H1 (cell line): ENCODE measurements around the gene CACNA1C. TPM values are rescaled to one million over a fixed set of nuclear protein-coding genes. Genes with fewer than 3 reads are reported as not detected.

ENCODE experiments used
- CTCF ChIA-PET: fragments of 300-600 bp; sonication (Branson Sonifier 250); formaldehyde crosslinking; loops from one replicate; lab custom pipeline; 2021; ENCODE audit not compliant: partially characterized antibody; lab: Charles Lee
- POLR2A ChIA-PET: fragments of 300-600 bp; sonication (Branson Sonifier 250); formaldehyde crosslinking; loops from one replicate; lab custom pipeline; 2021; ENCODE audit warnings: inconsistent platforms; ENCODE audit not compliant: partially characterized antibody; lab: Charles Lee
- DNase-seq, 2 experiments: peaks; one replicate each; pipeline versions ENCODE4 v3.0.0 to v3.0.0-alpha.2; 2010 to 2022; ENCODE audit warnings: low spot score in 2 of 2, low read depth in 1 of 2, mixed read lengths in 1 of 2
- FAIRE-seq: peaks from 2 replicates; lab custom pipeline; 2011; peaks lifted over from hg19 to GRCh38; lab: Jason Lieb, UNC
- H2AFZ ChIP-seq: 2 replicates; pipeline ENCODE4 v1.8.1; 2012; ENCODE audit warnings: low read length, inconsistent platforms
- H2AK5ac ChIP-seq: 2 replicates; pipeline ENCODE4 v1.6.1; 2013; ENCODE audit warnings: low read depth, low read length
- H2BK120ac ChIP-seq: replicated peaks from 2 replicates; pipeline ENCODE3; 2013; ENCODE audit warnings: low read depth, low read length, inconsistent platforms
- H2BK12ac ChIP-seq: 2 replicates; pipeline ENCODE4 v1.6.1; 2013; ENCODE audit warnings: low read depth, low read length
- H2BK15ac ChIP-seq: 2 replicates; pipeline ENCODE4 v1.6.1; 2013; ENCODE audit warnings: low read length
- H2BK20ac ChIP-seq: 2 replicates; pipeline ENCODE4 v1.6.1; 2013; ENCODE audit warnings: low read length
- H2BK5ac ChIP-seq: 2 replicates; pipeline ENCODE4 v1.6.1; 2013; ENCODE audit warnings: low read depth, low read length
- H3K14ac ChIP-seq: 2 replicates; pipeline ENCODE4 v1.6.1; 2013; ENCODE audit warnings: inconsistent platforms; ENCODE audit not compliant: insufficient read length
- H3K18ac ChIP-seq: 2 replicates; pipeline ENCODE4 v1.6.1; 2013; ENCODE audit warnings: low read length; ENCODE audit errors: extremely low read depth
- H3K23ac ChIP-seq: 2 replicates; pipeline ENCODE4 v1.6.1; 2013; ENCODE audit warnings: inconsistent platforms; ENCODE audit not compliant: insufficient read length
- H3K23me2 ChIP-seq: 2 replicates; pipeline ENCODE4 v1.6.1; 2013; ENCODE audit warnings: low read depth, low read length
- H3K27ac ChIP-seq: 2 replicates; pipeline ENCODE4 v1.6.1; 2011; ENCODE audit warnings: low read depth, low read length, inconsistent platforms
- H3K27me3 ChIP-seq, 4 experiments: replicated peaks in 1 of 4; 1 replicate in 1 of 4; 2 replicates in 3 of 4; pipeline versions ENCODE4 v1.6.1 to v1.8.1; 2011 to 2013; ENCODE audit warnings: low read length in 3 of 4, mild to moderate bottlenecking in 3 of 4, inconsistent platforms in 2 of 4, mixed read lengths in 2 of 4, moderate library complexity in 1 of 4; ENCODE audit not compliant: control insufficient read depth in 3 of 4, insufficient read depth in 3 of 4; ENCODE audit errors: extremely low read depth in 1 of 4
- H3K36me3 ChIP-seq, 4 experiments: 2 replicates each; pipeline versions ENCODE4 v1.6.1 to v1.8.1; 2011 to 2013; ENCODE audit warnings: mild to moderate bottlenecking in 4 of 4, low read length in 3 of 4, moderate library complexity in 2 of 4, control low read depth in 1 of 4, inconsistent platforms in 1 of 4; ENCODE audit not compliant: insufficient read depth in 4 of 4, control insufficient read depth in 2 of 4
- H3K4ac ChIP-seq: replicated peaks from 2 replicates; pipeline ENCODE3; 2013; ENCODE audit warnings: low read length, low read depth, mixed read lengths, inconsistent platforms; ENCODE audit not compliant: insufficient read length
- H3K4me1 ChIP-seq, 4 experiments: replicated peaks in 1 of 4; 1 replicate in 1 of 4; 2 replicates in 3 of 4; pipeline versions ENCODE4 v1.6.1 to v1.8.1; 2011 to 2013; ENCODE audit warnings: low read length in 3 of 4, inconsistent platforms in 2 of 4, mixed read lengths in 1 of 4; ENCODE audit not compliant: insufficient read depth in 4 of 4, control insufficient read depth in 3 of 4
- H3K4me2 ChIP-seq, 2 experiments: 2 replicates each; pipeline versions ENCODE4 v1.6.1 to v1.8.1; 2011 to 2013; ENCODE audit warnings: low read depth in 2 of 2, low read length in 2 of 2, control low read depth in 1 of 2, inconsistent platforms in 1 of 2, mild to moderate bottlenecking in 1 of 2; ENCODE audit not compliant: insufficient read depth in 1 of 2
- H3K4me3 ChIP-seq, 4 experiments: fragments of 200-600, 300-600 bp in 1 of 4; sonication (generic), shearing (Covaris generic), sonication (Bioruptor Twin) in 1 of 4; 2 replicates each; pipeline versions ENCODE4 v1.5.1 to v1.8.1; 2011 to 2016; ENCODE audit warnings: low read length in 4 of 4, low read depth in 3 of 4, control low read depth in 2 of 4, inconsistent platforms in 2 of 4, mild to moderate bottlenecking in 2 of 4, mixed read lengths in 1 of 4, moderate library complexity in 1 of 4; ENCODE audit not compliant: insufficient read depth in 2 of 4; ENCODE audit errors: extremely low read depth in 1 of 4
- H3K56ac ChIP-seq: replicated peaks from 2 replicates; pipeline ENCODE3; 2013; ENCODE audit warnings: low read depth, mild to moderate bottlenecking, mixed read lengths, low read length, inconsistent platforms; ENCODE audit not compliant: insufficient read length
- H3K79me1 ChIP-seq: 2 replicates; pipeline ENCODE4 v1.6.1; 2013; ENCODE audit warnings: low read depth, low read length, control low read depth
- H3K79me2 ChIP-seq, 2 experiments: 2 replicates each; pipeline versions ENCODE4 v1.6.1 to v1.8.1; 2012 to 2013; ENCODE audit warnings: low read length in 2 of 2, mild to moderate bottlenecking in 2 of 2, inconsistent platforms in 1 of 2; ENCODE audit not compliant: insufficient read depth in 2 of 2, control insufficient read depth in 1 of 2
- H3K9ac ChIP-seq, 4 experiments: replicated peaks in 1 of 4; 1 replicate in 1 of 4; 2 replicates in 3 of 4; pipeline versions ENCODE4 v1.6.1 to v1.8.1; 2011 to 2013; ENCODE audit warnings: low read depth in 3 of 4, low read length in 3 of 4, control low read depth in 2 of 4, mild to moderate bottlenecking in 2 of 4, moderate library complexity in 2 of 4, inconsistent platforms in 1 of 4; ENCODE audit errors: extremely low read depth in 1 of 4
- H3K9me3 ChIP-seq, 2 experiments: 2 replicates each; pipeline versions ENCODE4 v1.6.1 to v1.8.1; 2012 to 2013; ENCODE audit warnings: mild to moderate bottlenecking in 2 of 2, moderate library complexity in 2 of 2, control low read depth in 1 of 2, inconsistent platforms in 1 of 2, low read depth in 1 of 2, low read length in 1 of 2, mixed read lengths in 1 of 2; ENCODE audit not compliant: insufficient read depth in 2 of 2
- H4K20me1 ChIP-seq, 2 experiments: replicated peaks in 1 of 2; 2 replicates each; pipeline versions ENCODE3 to v1.8.1; 2011 to 2013; ENCODE audit warnings: inconsistent platforms in 2 of 2, low read length in 2 of 2, mild to moderate bottlenecking in 1 of 2; ENCODE audit not compliant: insufficient read depth in 2 of 2, control insufficient read depth in 1 of 2
- H4K5ac ChIP-seq: 2 replicates; pipeline ENCODE4 v1.6.1; 2013; ENCODE audit warnings: low read length, low read depth, mixed read lengths, inconsistent platforms; ENCODE audit not compliant: insufficient read length
- H4K8ac ChIP-seq: 2 replicates; pipeline ENCODE4 v1.8.0; 2013; ENCODE audit warnings: mild to moderate bottlenecking, moderate library complexity, low read length, inconsistent platforms; ENCODE audit not compliant: insufficient read depth; ENCODE audit errors: extremely low read depth
- H4K91ac ChIP-seq: replicated peaks from 2 replicates; pipeline ENCODE3; 2013; ENCODE audit warnings: low read length, mixed read lengths, inconsistent platforms; ENCODE audit not compliant: insufficient read length
- BACH1 ChIP-seq: IDR thresholded peaks from 2 replicates; pipeline ENCODE4 v1.6.1; 2012; ENCODE audit warnings: low read length, improper control_type of control experiment
- CBX5 ChIP-seq: fragments of 300-800, 300-1000 bp; sonication (generic); IDR thresholded peaks from 2 replicates; pipeline ENCODE4 v1.7.1; 2016; ENCODE audit warnings: antibody characterized with exemption, low read length, low read depth
- CHD2 ChIP-seq: IDR thresholded peaks from 2 replicates; pipeline ENCODE4 v1.6.1; 2012; ENCODE audit warnings: low read length, improper control_type of control experiment
- E2F6 ChIP-seq: IDR thresholded peaks from 2 replicates; pipeline ENCODE4 v1.6.1; 2012; ENCODE audit warnings: inconsistent platforms
- HDAC2 ChIP-seq, 2 experiments: fragments of 300-600 bp in 1 of 2; sonication (generic) in 1 of 2; IDR thresholded peaks; 2 replicates each; pipeline ENCODE4 v1.6.1; 2011 to 2012; ENCODE audit warnings: low read depth in 2 of 2, low read length in 2 of 2, mild to moderate bottlenecking in 2 of 2, moderate library complexity in 2 of 2, borderline replicate concordance in 1 of 2, inconsistent platforms in 1 of 2
- HDAC6 ChIP-seq: IDR thresholded peaks from one replicate; pipeline ENCODE4 v1.7.1; 2012; ENCODE audit warnings: low read depth, mild to moderate bottlenecking, inconsistent platforms, low read length, moderate library complexity
- RAD21 ChIP-seq, 2 experiments: IDR thresholded peaks in 1 of 2; conservative IDR thresholded peaks in 1 of 2; 2 replicates each; pipeline ENCODE4 v1.6.1; 2011; ENCODE audit warnings: low read depth in 2 of 2, low read length in 2 of 2, improper control_type of control experiment in 1 of 2, inconsistent platforms in 1 of 2, mild to moderate bottlenecking in 1 of 2, moderate library complexity in 1 of 2
- SIRT6 ChIP-seq: IDR thresholded peaks from one replicate; pipeline ENCODE4 v1.7.1; 2012; ENCODE audit warnings: low read length, inconsistent platforms
- TBP ChIP-seq: IDR thresholded peaks from 2 replicates; pipeline ENCODE4 v1.6.1; 2011; ENCODE audit warnings: low read depth, low read length, improper control_type of control experiment
- WGBS, 2 experiments: shearing (Covaris generic) in 1 of 2; methylation state at CpG; one replicate each; pipeline versions ENCODE4 v1.1.6 to v1.1.7; 2013 to 2015; ENCODE audit warnings: low lambda C conversion rate in 2 of 2, mixed read lengths in 2 of 2, inconsistent platforms in 1 of 2, low coverage in 1 of 2, missing lambda C conversion rate in 1 of 2; ENCODE audit not compliant: insufficient replicate concordance in 2 of 2, insufficient coverage in 1 of 2, insufficient read length in 1 of 2; ENCODE audit errors: extremely low coverage in 1 of 2, missing lambda C conversion rate in 1 of 2; 5-methylcytosine and 5-hydroxymethylcytosine counted together
- polyA plus RNA-seq, 7 experiments: library from polyadenylated mRNA; depleted of rRNA in 3 of 7; stranded (reverse) in 5 of 7; unstranded in 2 of 7; fragments of >200 nt in 5 of 7; fragments of 200-250 nt in 2 of 7; gene quantifications; 1 replicate in 5 of 7; 2 replicates in 1 of 7; 4 replicates in 1 of 7; pipeline versions ENCODE4 v1.2.1 to v1.2.3, GENCODE V29; 2011 to 2013; ENCODE audit warnings: missing spikeins in 2 of 7, mixed read lengths in 2 of 7
- total RNA-seq: library from RNA; stranded (reverse); fragmentation: NEBNext Ultra II Directional; extraction: Animal tissue kit (Norgen Biotek cat#: 25700); gene quantifications from 2 replicates; pipeline ENCODE4 v1.2.1, GENCODE V29; 2021

CACNA1C gene
- total and polyA plus RNA-seq, 2 of the 8 experiments (the other 6 are each of a cell fraction or from before 2014, with no cell fraction given) = 1.3 TPM

GRCh38 chr12:2276288-2277033, 223.7 kb downstream of the CACNA1C start:
- Histone ChIP-seq H3K18ac (no peak overlapping the region), H2AFZ (no peak overlapping the region), H4K91ac (no peak overlapping the region), H3K4me1 (no peaks in the 10 kb centered on the region), H2BK15ac (no peak overlapping the region), H3K4me3 (no peak overlapping the region), H3K9ac (no peak overlapping the region), H3K4me2 (no peak overlapping the region), H3K9me3 (no peaks in the 10 kb centered on the region), H3K27ac (no peak overlapping the region), H2BK20ac (no peak overlapping the region), H4K8ac (no peak overlapping the region), H3K4ac (no peak overlapping the region), H4K5ac (no peak overlapping the region), H4K20me1 (no peaks in the 10 kb centered on the region), H3K79me2 (no peaks in the 10 kb centered on the region), H3K79me1 (no peaks in the 10 kb centered on the region), H3K36me3 (no peaks in the 10 kb centered on the region), H2BK12ac (no peak overlapping the region), H3K23me2 (no peaks in the 10 kb centered on the region; the same call in 1 of the 2 replicates), H3K56ac (no peak overlapping the region), H2BK120ac (no peak overlapping the region), H2AK5ac (no peak overlapping the region), H3K14ac (no peak overlapping the region), H3K27me3 (no peaks in the 10 kb centered on the region), H3K23ac (no peak overlapping the region), H2BK5ac (no peak overlapping the region)
- WGBS, 2 experiments = 83% methylated on average over 6 of the region's 6 CpGs; no CpG with 5 or more reads in 1 of the 2 experiments
- ChIA-PET CTCF (interaction anchor here (0.8 to 10.1 kb wide), 11 partner anchors 9 to 624 kb away, joined by 3 to 74 read pairs (median 3); no protein-coding TSS in a partner anchor), POLR2A (no interaction called here)
- FAIRE-seq (no peak), DNase-seq (no peak)
- TF ChIP-seq CBX5 (no peak), TBP (no peak), E2F6 (no peak), HDAC6 (no peak), BACH1 (no peak), SIRT6 (no peak), RAD21 (IDR thresholded peaks at IDR 0.05 in 1 of 2, conservative IDR thresholded peaks at IDR 0.05 in 1 of 2; ENCODE audit: low read depth in 2 of 2, low read length in 2 of 2) (no peak), HDAC2 (IDR thresholded peaks at IDR 0.05; ENCODE audit: borderline replicate concordance in 1 of 2, low read depth in 2 of 2, low read length in 2 of 2) (no peak), CHD2 (no peak)
